Stimulated activated CD4-positive, alpha-beta T cell treated with anti-CD3 and anti-CD28 coated beads, Interleukin-2, amount 100 ng/mL, for 24 hours (primary cell): Measurements from ENCODE around the gene CENPB.
"Not testable (repeated sequence)": the region's sequence is repeated elsewhere in the genome, so short reads cannot be mapped to it uniquely, and the experiment has no call there.

Experiments used
- DNase-seq, 2 donors: peaks; one replicate each; pipeline ENCODE4 v3.0.0-alpha.2; 2020

CENPB gene, protein sequence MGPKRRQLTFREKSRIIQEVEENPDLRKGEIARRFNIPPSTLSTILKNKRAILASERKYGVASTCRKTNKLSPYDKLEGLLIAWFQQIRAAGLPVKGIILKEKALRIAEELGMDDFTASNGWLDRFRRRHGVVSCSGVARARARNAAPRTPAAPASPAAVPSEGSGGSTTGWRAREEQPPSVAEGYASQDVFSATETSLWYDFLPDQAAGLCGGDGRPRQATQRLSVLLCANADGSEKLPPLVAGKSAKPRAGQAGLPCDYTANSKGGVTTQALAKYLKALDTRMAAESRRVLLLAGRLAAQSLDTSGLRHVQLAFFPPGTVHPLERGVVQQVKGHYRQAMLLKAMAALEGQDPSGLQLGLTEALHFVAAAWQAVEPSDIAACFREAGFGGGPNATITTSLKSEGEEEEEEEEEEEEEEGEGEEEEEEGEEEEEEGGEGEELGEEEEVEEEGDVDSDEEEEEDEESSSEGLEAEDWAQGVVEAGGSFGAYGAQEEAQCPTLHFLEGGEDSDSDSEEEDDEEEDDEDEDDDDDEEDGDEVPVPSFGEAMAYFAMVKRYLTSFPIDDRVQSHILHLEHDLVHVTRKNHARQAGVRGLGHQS

DNA sequence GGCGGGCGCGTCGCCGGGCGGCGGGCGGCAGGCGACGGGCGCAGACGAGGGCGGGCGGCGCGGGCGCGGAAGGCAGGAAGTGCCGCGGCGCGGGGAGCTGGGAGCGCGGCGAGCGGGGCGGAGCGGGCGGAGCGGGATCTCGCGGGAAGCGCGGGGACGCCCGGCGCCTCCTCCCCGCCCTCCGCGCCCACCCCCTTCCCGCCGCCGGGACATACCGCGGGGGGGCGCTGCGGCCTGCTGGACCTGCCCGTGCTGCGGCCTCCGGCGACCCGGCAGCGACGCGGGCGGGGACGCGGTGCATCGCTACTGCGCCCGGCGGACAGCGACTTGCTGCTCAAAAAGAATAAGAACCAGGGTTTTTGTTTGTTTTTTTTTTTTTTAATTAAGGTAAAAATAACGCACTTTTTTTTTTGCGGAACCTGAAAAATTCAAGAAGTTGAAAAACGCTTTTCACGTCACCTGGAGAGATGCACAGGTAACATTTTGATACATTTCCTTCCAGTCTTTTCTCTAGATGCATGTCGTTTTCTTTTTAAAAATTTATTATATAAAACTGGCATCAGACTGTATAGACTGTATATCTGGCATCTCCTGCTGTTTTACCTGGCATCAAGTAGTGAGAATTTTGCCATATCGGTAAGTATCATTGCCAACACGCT lies at the start of gene CENPB:
CENPB (minus strand) TSS at position 76 of the 659 bp plus-strand sequence. CDS start 257 bp downstream, outside the sequence.
- peak; percentile 93 to 94 for DNase-seq

DNA sequence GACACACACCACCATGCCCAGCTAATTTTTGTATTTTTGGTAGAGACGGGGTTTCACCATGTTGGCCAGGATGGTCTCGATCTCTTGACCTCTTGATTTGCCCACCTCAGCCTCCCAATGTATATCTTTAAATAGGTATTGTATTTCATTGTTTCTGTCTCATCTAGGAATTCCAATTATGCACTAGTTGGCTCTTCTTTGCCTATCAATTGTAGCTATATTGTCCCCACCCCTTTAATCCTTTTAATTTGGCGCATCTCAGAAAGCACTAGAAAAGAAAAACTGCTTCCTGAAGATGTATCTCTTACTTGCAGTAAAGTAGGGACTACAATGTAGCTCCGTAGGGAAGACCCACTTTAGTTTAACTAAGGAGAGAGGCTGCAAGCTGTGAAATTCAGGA lies 49.6 kb upstream of the CENPB start:
- DNase-seq, result no peak

DNA sequence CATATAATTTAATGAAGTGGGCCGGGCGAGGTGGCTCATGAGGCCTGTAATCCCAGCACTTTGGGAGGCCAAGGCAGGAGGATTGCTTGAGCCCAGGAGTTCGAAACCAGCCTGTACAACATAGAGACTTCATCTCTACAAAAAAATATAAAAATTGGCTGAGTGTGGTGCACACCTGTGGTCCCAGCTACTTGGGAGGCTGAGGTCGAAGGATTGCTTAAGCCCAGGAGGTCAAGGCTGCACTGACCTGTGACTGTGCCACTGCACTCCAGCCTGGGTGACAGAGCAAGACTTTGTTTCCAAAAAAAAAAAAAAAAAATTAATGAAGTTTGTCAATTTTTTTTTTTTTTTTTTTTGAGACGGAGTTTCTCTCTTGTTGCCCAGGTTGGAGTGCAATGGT lies 43.4 kb upstream of the CENPB start:
- DNase-seq, result not testable (repeated sequence)

DNA sequence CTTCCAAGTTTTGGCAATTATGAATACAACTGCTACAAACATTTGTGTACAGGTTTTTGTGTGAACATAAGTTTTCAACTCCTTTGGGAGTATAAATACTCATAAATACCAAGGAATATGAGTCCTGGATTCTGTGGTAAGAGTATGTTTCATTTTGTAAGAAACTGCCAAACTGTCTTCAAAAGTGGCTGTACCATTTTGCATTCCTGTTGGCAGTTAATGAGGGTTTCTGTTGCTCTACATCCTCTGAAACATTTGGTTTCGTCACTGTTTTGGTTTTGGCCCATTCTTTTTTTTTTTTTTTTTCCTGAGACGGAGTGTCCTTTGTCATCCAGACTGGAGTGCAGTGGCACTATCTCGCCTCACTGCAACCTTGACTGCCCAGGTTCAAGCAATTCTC lies 42.3 kb upstream of the CENPB start:
- no peak for DNase-seq

DNA sequence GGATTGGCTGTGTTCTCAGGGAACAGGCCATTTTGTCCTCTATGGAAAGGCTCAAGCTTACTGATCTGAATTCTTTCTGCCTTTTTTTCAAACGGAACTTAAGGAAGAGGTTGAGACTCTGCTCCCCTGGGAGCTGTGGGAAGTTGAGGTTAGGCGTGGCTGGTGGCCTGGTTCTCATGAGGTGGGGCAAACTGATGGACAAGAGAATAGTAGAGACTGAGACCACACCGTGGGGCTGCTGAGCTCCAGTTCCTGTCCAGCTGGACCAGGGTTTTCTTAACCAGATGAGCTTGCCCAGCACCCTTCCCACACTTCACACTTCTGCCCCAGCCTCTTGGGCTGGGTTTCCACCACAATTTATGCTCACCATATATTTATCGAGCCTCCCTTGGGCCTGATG lies 39.9 kb upstream of the CENPB start:
- DNase-seq, result no peak

DNA sequence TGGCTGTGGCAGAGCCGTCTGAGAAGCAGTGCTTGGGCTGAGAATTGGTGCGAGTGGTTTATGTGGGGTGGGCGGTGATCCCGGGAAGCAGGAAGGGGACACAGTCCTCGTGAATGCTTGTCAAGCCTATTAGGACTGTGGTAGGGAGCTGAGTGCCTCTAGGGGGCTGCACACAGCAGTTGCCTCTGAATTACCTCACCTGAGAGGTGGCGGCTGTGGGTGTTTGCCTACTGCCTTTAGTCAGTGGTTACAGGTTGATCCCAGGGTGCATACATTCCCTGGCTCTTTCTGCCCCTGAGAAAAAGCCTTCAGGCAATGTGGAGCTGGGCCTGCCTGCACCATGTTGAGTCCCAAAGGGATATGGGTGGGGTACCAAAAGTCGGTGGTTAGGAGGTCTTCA lies 39.0 kb upstream of the CENPB start:
- DNase-seq, result no peak

DNA sequence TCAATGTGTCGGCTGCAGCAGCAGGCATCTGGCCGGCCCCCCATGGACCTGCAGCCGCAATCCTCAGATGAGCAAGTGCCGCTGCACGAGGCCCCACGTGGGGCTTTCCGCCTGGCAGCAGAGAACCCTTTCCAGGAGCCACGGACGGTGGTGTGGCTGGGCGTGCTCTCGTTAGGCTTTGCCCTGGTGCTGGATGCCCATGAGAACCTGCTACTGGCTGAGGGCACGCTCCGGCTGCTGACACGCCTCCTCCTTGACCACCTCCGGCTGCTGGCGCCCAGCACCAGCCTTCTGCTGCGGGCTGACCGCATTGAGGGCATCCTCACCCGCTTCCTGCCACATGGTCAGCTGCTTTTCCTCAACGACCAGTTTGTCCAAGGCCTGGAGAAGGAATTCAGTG lies 37.3 kb upstream of the CENPB start:
- DNase-seq, result no peak

DNA sequence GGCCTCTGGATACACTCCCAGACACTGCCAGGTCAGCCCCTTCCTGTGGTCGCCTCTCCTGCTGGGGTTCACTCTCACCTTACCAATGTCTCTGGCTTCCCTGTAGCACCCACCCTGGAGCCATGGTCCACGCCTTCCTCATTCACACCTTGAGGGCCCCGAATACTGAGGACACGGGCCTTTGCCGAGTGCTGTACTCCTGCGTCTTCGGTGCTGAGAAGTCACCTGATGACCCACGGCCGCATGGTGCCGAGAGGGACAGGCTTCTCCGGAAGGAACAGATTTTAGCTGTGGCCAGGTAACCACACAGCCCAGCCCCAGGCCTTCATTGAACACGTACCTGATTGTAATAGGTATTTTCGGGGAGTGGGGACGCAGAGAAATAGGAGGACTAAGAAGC lies 35.5 kb upstream of the CENPB start:
- DNase-seq, result no peak

DNA sequence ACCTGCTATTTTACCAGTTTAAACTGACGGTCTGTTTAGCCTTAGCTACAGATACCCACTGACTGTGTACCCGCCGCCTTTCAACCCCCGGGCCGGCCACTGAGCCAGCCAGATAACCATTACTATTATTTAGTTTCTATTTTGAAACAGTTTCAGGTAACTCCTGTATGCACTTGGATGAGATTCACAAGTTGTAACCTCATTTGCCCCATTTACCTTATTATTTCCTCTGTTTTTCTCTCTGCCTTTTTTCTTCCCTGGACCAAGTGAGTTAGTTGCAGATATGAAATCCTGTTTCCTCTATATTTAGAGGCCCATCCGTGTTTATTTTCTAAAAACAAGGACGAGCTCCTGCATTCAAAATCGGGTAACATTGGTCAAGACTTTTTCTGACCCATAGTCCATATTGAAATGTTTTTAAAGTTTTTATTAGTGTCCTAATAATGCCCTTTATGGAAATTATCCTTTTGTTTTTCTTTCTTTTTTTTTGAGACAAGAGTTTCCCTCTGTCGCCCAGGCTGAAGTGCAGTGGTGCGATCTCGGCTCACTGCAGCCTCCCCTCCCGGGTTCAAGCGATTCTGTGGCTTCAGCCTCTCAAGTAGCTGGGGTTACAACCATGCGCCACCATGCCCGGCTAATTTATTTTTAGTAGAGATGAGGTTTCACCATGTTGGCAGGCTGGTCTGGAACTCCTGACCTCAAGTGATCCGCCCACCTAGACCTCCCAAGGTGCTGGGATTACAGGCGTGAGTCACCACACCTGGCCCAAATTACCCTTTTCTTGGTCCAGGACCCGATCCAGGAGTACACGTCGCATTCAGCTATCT lies 34.6 kb upstream of the CENPB start:
- no peak for DNase-seq

DNA sequence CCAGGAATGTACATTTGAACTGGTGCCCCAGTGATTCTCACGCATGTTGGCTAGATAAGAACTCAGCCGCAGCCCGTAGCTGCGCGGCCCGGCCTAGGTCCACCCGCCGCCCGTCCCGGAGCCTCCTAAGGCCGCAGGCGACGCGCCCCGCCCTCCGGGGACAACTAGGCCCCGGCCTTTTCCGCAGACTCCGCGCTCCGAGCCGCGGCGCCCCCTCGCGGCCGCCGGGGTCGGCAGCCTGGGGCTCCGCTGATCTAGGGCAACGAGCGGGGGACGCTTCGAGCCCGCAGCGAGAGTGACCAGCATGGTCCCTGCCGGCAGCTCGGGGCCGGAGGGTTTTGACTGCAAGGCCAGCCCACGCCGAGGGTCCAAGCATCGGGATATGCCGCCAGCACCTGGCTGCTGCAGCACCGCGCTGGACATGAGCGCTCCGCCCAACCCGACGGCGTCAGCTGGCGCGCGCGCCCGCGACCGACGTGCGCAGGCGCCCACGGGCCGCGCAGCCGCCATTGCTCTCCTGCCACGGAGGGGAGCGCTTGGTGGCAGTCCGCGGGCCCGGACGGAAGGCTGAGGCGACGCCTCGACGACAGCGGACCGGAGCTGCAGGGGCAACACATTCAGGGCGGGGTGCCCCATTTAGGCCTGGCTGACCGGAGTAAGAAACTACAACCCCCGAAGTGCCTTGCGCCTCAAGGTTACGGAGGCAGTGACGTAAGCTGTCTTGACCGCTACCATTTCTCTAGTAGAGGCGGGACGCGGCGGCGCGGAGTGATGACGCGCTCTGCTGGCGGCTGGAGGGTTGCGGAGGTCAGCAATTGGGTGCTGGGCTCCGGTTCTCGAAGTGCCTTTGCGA lies 33.7 kb upstream of the CENPB start, which contains the start of gene AP5S1:
AP5S1 (plus strand) TSS at position 500 of the 853 bp plus-strand sequence. CDS start 1,571 bp downstream, outside the sequence.
- DNase-seq, result peak; percentile 91 to 92

DNA sequence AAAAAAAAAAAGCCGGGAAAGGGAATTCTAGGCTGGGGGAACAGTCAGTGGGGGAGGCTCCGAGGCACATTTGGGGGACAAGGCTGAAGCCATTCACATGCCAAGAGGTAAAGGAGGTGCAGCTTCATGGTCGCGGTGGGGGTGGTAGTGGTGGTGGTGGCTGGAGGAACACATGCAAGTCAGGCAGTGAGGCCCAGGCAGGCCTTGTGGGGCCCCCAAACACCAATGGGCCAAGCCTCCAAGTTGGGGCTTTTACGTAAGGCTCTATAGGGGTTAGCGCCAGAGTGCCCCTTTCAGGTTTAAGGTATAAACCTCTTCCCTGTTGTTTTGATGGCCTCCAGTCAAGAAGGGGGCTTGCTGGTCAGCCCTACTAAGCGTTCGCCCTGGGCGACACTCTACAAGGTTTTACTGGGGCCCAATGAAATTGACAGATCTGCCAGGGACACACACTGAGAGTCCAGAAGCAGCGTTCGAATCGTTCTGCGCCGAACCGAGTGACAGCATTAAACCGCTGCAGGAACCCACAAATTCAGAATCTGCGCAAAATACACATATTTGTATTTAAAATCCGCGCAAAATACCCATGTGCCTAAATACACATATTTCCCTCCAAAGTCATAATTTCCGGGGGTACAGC lies 33.0 kb upstream of the CENPB start:
- DNase-seq, result no peak

DNA sequence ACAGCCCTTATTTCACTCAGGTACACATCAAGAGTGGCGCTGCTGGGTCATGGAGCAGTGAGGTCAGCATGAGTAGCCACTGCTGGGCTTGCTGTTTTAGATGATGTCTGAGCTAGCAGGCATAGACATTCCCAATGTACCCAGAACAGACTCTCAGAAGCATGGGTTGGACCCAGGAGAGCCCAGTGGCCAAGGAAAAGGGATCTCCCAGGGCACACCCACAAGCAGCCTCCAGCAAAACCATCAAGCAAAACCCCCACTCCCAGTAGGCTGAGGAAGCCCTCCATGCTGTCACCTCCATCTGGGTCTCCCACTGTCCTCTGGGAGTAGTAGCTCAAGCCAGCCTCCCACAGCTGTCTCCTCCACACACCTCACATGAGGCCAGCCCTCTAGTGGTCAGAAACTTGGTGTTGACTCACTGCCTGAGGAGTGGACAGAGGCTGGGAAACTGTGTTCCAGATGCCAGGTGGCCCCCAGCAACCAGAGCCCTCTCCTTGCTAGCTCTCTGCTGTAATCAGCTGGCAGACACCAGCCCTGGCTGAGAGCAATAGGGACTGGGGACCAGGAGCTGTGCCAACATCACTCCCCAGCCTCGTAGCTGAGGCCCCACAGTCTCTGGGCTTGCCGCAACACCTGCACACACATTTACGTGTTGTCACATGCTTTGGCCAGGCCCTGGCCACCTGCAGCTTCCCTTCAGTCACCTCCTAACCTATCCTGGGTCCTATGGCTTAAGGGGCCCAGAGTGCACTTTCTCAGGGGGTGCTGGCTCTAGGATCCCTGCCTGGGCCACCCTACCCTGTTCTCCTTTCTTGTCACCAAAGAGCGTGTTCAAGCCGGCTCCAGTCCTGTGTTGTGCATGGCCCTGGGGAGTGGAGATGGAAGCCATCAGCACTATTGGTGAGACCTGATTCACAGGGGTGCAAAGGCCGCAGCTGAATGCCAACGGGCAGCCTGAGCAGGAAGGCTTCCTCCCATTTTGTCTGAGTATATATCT lies 31.9 kb upstream of the CENPB start:
- no peak for DNase-seq

DNA sequence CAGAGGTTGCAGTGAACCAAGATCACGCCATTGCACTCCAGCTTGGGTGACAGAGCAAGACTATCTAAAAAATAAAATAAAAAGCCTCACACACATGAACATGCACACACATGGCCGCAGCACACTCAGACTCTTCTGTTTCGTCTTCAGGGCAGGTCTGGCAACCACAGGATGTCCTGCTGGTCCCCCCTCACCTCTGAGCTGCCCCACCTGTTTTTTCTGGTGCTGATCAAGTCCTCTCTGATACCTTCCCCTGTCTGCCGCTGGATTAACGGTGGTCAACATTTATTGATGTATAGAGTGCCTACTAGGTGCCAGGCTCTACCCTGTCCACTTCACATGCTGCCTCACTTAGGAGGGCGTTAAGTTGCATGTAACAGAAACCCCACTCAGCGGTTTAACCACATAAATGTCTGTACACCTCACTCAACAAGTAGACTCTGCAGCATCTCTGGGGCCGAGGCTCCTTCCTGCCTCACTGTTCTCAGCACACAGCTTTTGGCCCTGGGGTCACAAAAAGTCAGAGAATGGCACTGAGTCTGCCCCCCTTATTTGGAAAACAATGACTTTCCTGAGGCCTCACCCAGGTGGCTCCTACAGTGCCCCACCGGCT lies 29.3 kb upstream of the CENPB start:
- no peak for DNase-seq

DNA sequence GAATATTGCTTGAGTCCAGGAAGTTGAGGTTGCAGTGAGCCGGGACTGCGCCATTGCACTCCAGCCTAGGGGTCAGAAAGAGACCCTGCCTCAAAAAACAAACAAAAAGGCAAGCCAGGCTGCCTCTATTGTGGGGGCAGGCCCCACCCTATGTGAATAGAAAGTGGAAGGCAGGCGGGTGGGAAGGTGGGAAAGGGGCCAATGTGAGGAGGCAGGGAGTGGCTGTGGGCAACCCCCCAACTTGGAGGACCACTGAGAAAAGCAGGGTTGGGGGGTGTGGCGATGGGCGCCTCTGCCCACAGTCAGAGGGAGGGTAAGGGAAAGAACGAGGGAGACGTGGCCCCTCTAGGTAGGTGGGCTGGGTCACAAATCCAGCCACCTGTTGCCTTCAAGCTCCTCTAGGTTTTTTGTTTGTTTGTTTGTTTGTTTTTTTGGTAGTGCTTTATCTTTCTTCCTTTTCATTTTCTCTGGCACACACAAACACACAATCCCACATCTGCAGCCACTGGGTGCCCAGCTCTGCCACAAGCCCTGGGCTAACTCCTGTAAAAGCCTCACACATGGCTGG lies 28.5 kb upstream of the CENPB start:
- no peak for DNase-seq

DNA sequence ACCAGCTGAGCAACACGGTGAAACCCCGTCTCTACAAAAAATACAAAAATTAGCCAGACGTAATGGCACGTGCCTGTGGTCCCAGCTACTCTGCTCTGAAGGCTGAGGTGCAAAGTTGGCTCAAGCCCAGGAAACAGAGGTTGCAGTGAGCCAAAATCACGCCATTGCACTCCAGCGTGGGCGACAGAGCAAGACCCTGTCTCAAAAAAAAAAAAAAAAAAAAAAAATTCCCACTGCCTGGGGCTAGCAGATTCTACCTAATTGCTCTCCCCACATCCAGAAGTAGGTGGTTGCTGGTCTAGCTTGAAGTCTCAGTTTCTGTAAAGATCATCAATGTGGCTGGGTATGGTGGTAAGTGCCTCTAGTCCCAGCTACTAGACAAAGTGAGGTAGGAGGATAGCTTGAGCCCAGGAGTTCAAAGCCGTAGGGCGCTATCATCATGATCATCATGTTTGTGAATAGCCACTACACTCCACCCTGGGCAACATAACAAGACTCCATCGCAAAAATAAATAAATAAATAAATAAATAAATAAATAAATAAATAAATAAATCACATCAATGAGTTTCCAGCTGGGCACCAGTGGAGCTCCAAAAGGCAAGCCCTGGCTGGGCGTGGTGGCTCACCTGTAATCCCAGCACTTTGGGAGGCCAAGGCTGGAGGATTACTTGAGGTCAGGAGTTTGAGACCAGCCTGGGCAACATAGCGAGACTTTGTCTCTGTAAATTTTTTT lies 27.5 kb upstream of the CENPB start:
- DNase-seq, result no peak

DNA sequence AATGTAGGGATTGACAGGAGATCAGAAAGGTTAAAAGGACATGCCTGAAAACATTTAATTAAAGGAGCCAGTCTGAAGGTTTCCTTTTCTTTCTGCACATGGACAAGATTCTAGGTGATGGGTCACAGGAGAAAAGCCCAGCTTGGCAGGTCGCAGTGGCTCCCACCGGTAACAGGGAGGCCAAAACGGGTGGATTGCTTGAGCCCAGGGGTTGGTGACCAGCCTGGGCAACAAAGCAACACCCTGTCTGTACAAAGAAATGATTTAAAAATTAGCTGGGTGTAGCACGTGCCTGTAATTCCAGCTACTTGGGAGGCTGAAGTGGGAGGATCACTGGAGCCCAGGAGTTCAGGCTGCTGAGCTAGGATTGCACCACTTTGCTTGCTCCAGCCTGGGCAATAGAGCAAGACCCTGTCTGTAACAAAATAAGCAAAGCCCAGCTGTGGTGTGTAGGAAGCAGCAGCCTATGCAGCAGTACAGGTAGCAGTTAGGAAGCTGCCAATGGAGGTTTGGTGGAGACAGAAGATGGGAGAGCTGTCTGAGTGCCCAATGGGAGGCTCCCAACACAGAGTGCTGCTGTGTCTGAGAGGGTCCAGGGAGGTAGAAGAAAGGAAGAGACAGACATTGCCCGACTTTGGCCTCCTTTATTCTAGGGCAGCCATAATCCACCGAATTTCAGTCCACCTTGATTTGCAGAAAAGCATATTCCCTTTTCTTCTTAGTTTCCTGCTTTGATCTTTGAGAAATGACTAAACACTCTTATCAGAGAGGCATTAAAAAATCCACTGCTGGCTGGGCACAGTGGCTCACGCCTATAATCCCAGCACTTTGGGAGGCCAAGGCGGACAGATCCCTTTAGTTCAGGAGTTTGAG lies 26.7 kb upstream of the CENPB start:
- no peak for DNase-seq

DNA sequence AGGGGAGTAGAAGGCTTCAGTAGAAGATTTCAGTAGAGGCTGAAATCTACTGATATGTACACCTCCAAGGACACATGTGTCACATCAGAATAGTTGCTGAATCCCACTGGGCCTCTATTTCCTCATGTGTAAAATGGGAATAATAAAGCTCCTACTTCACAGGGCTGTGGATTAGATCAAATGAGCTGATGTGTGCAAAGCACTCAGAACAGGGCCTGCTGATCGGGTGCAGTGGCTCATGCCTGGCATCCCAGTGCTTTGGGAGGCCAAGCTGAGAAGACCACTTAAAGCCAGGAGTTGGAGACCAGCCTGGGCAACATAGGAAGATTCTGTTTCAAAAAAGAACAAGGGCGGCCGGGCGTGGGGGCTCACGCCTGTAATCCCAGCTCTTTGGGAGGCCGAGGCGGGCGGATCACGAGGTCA lies 25.7 kb upstream of the CENPB start:
- no peak for DNase-seq
